C4-2B (cell line): Measurements from ENCODE around the gene CPA5.

Experiments
- H3K27ac ChIP-seq: fragments of 450-650 bp; 2 replicates; pipeline ENCODE4 v1.5.1; 2017
- ZFX ChIP-seq: fragments of 450-650 bp; IDR thresholded peaks from 2 replicates; pipeline ENCODE4 v1.6.1; 2017
- TF ChIP-seq, protein P1 (sequence below): fragments of 450-650 bp; conservative IDR thresholded peaks from 2 replicates; pipeline ENCODE4 v1.5.1; 2017; ENCODE audit warnings: mild to moderate bottlenecking

Gene CPA5

GRCh38 chr7:130332259-130333053 lies 12.2 kb upstream of the CPA5 start:
- TF ChIP-seq ZFX = no peak
- TF ChIP-seq, protein P1, sequence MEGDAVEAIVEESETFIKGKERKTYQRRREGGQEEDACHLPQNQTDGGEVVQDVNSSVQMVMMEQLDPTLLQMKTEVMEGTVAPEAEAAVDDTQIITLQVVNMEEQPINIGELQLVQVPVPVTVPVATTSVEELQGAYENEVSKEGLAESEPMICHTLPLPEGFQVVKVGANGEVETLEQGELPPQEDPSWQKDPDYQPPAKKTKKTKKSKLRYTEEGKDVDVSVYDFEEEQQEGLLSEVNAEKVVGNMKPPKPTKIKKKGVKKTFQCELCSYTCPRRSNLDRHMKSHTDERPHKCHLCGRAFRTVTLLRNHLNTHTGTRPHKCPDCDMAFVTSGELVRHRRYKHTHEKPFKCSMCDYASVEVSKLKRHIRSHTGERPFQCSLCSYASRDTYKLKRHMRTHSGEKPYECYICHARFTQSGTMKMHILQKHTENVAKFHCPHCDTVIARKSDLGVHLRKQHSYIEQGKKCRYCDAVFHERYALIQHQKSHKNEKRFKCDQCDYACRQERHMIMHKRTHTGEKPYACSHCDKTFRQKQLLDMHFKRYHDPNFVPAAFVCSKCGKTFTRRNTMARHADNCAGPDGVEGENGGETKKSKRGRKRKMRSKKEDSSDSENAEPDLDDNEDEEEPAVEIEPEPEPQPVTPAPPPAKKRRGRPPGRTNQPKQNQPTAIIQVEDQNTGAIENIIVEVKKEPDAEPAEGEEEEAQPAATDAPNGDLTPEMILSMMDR = no peak

GRCh38 chr7:130333832-130334231 lies 10.8 kb upstream of the CPA5 start:
- H3K27ac ChIP-seq = no peak overlapping the region
- TF ChIP-seq, protein P1 = no peak
- no peak for TF ChIP-seq ZFX

More at GRCh38 chr7:130332259-130333053, 12.2 kb upstream of the CPA5 start:
- H3K27ac ChIP-seq = no peak overlapping the region

- TF ChIP-seq, protein P1 = no peak
- TF ChIP-seq ZFX = no peak
- no peak overlapping the region for H3K27ac ChIP-seq
These were observed 10.3 kb upstream of the CPA5 start for GRCh38 chr7:130334274-130334673.

DNA sequence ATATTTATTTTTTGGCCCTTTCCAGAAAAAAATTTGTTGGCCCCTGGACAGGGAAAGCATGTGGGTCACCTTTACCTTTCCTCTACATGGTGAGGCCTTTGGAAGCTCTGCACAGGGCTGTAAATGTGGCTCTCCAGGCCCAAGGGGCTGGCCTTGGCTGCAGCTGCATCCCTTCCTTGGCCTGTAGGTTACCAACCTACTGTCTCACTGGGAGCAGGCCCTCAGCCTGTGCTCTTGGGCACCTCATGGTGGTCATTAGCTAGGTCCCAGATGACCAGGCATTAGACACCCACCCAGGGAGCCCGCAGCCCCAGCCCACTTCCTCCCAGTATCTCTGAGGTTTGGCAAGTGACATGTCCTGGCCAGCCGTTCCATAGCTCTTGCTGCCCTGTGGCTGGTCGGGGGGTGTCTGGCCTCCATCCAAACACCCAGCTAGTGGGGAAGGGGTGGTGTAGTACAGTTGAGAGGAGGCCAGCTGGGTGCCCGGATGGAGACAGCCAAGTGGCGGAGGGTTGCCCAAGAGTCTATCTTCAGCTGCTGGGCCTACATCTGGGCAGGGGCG lies 7.1 kb upstream of the CPA5 start:
- no peak overlapping the region for H3K27ac ChIP-seq
- TF ChIP-seq, protein P1 = no peak

DNA sequence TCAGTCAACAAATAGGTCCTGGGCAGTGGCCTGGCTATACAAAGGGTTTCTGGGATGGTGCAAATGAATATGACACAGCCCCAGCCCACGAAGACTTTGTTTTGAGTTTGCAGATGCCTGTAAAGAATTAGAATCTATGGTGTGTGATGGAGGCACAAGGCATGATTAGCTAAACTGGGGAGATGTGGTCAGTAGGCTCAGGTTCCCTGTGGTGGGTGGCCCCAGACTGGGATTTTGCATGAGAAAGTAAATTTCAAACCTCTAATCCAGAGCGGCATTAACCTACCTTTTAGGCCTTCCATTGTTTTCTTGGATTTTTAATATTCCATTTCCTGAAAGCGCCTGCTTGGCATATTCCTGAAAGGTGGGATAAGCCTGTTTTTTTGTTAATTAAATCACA lies 6.4 kb upstream of the CPA5 start:
- H3K27ac ChIP-seq = no peak overlapping the region
- no peak for TF ChIP-seq ZFX
- TF ChIP-seq, protein P1 = no peak

DNA sequence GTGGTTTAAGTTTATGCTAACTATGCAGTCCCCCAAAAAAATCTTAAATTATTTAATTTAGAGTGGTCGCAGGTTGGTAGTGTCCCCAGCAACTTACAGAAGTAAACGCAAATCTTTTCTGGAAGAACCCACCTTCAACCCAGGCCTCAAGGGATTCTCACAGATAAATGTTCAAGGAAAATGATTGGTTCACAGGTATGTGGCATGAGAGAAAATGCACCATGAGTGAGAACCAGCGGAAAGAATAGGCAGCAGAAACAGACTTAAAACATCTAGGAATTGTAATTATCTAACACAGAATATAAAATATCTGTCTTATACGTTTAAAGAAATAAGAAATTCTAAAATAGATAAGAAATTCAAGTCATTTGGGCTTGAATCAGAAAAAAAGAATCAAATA lies 2.7 kb upstream of the CPA5 start:
- no peak overlapping the region for H3K27ac ChIP-seq

More for the DNA sequence above, 2.7 kb upstream of the CPA5 start:
- TF ChIP-seq ZFX = no peak
- TF ChIP-seq, protein P1 = no peak
